ENCODE measurements around the gene IGFBP4. TPM values are rescaled to one million over a fixed set of nuclear protein-coding genes. Genes with fewer than 3 reads are reported as not detected.

IGFBP4 gene
- total RNA-seq, 1 donor from 2014 or later, result 37.4 TPM

DNA sequence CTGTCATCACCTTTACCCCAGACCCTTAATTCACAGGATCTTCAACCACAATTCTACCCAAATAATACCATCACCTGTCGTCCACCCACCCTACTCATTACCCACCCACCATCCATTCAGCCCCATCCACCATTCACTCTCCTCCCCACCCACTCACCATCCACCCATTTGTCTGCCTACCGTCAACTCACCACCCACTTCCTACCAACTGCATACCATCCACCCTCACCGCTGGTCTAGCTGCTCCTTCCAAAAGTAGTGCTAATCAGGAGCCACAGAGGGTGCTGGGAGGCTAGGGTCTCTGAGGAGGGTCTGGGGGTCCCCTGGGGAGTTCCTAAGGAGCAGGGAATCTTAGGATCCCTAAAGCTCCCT lies 12.0 kb upstream of the IGFBP4 start:
- DNase-seq (ENCODE audit: low read depth), result no peak

DNA sequence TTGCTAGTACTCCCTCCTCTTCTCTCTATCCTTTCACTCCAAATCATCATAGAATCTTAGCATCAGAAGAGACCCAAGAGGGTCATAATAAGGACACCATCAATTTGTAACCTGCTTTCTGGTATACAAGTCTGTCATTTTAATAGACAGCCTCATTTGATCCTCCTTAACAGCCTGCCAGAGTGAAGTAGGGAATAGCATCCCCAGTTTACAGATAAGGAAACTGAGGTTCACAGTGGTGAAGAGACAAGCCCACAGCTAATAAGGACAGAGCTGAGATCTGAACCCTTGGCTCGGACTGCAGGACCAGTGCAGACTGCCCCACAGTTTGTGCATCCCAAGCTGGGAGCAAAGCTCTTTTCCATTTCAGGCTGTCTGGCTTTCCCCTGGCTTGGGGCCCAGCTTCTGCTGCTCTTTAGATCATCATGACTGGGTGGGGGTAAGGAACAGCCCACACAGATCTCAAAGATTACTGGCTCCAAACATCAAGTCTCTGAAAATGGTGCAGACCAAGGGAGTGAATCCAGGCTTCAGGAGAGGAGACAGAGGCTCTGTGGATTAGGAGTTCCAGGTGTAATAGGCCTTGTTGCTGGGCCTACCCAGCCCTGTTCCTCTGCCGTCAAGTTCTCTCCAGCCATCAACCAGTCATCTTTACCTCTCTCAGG lies 10.3 kb upstream of the IGFBP4 start:
- peak; percentile 23 for DNase-seq (ENCODE audit: low read depth)

DNA sequence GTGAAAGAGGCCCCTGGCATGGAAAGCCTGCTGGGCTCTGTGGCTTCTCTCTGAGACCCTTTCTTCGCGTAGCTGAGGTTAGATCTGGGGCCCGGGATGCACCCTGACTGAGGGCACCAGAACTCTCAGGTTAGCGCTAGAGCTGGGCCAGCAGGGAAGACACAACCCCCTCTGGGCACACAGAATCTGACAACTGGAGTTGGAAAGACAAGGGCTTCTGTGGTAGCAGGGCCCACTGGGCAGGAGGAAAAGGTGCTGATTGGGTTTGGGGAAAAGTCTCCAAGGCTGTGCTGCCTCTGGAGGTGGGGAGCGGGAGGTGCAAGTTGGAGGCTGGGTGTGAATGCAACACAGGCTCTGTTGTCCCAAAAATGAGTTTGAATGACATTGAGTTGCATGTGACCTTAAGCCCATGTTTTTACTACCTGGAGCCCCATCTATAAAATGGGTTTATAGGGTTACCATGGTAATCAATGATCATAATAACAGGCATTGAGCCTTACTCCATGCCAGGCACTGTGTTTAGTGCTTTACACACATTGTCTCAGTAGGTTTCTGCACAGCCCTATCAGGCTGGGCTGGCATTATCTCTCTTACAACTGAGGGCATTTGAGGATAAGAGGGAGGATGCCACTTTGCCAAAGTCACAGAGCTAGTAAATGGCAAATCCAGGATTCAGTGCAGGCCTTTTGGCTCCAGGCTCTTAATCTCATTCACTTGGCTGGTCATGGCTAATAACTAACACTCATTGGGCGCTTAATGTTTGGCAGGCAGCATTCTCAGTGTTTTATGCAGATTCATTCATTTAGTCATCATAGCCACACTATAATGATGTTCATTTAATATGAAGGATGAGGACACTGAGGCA lies 9.5 kb upstream of the IGFBP4 start:
- DNase-seq (ENCODE audit: low read depth), result no peak

DNA sequence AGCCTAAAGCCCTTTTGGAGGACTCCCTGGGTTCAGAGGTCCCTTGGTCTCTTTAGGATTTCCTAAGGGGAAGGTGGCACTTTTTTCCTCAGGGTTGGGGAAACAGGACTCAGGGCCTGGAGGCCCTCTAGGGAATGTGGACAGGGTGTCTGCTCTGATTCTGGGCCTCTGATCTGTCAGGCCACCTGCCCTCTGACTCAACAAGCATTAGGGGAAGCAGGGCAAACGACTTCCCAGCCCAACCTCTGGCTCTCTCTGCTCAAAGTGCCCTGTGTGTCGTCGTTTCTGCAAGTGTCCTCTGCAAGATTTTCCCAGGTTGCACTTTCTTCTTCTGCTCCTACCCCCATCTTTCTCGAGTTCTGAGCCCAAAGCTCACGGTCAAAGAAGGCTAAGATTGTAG lies 6.6 kb upstream of the IGFBP4 start:
- DNase-seq (ENCODE audit: low read depth), result no peak

DNA sequence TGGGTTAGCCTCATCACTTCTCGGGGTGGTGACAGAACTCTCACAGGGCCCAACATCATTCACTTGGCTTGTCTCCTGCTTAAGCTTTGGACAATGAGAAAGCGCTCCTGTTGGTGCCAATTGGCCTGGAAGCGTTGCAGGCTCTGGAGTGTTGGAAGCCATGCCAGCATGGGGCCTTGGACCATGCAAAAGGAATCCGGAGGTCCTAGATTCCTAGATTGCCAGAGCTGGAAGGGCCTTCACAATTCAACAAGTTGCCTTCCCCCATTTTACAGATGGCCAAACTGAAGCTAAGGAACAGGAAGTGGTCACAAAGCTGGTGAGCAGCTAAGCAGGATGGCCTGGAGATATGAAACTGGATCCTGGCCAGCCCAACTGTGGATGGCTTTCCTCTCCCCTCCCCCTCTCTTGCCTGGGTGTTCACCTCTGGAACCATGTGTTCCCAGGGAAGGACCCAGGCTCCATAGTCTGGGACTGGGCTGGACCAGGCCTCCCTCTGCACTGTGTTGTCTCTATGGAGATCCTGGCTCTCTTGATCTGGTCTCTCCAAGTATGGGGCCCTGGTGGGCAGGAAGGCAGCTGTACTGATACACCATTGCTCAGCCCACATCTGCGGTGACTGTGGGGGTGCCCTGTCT lies 6.0 kb upstream of the IGFBP4 start:
- no peak for DNase-seq (ENCODE audit: low read depth)

DNA sequence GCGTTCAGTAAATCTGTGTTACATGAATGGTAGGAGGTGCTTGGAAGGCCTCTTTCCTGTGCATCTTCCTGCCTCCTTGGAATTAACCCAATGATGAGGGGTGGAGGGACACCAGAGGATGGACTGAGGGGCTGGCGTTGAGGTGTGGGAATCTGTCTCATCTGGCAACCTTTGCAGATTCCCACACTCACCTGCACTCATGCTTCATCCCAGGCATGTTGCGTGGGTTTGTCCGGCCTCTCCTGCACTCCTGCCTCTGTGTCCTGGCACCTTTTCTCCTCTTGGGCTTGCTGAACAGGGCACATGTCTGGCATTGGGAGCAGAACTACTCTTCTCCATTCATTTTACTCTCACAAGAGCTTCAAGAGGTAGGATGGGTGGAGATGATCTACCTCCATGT lies 3.1 kb upstream of the IGFBP4 start:
- no peak for DNase-seq (ENCODE audit: low read depth)

DNA sequence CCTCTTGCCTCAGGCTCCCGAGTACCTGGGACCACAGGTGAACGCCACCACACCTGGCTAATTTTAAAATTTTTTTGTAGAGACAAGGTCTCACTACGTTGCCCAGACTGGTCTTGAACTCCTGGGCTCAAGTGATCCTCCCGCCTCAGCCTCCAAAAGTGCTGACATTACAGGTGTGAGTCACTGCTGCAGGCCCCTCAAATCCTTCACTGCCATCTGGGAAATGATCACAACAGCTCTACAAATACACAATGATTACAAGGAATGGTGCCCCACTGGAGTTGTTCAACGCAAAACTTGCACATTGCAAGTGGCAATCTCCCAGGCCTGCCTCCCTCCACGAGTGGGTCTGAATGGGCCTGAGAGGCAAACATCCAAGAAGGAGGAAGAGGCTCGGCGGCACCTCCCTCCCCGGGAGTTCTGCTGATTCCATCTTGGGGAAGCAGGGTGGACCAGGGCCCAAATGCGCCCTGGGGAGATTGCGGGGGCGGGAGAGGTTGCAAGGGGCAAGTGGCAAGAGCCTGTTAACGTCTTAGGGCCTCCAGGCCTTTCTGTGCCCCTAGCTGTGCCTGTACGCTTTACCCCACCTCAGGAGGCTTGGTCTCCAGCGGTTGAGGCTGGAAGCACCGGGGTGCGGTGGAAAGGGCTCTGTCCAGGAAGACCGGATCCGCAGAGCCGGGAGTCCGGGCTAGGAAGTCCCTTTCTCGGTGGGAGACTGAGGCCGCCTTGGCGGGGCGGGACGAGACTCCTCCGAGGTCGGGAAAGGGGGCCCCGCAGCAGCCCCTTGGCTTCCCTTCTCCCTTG lies 656 bp upstream of the IGFBP4 start:
- DNase-seq (ENCODE audit: low read depth), result no peak

DNA sequence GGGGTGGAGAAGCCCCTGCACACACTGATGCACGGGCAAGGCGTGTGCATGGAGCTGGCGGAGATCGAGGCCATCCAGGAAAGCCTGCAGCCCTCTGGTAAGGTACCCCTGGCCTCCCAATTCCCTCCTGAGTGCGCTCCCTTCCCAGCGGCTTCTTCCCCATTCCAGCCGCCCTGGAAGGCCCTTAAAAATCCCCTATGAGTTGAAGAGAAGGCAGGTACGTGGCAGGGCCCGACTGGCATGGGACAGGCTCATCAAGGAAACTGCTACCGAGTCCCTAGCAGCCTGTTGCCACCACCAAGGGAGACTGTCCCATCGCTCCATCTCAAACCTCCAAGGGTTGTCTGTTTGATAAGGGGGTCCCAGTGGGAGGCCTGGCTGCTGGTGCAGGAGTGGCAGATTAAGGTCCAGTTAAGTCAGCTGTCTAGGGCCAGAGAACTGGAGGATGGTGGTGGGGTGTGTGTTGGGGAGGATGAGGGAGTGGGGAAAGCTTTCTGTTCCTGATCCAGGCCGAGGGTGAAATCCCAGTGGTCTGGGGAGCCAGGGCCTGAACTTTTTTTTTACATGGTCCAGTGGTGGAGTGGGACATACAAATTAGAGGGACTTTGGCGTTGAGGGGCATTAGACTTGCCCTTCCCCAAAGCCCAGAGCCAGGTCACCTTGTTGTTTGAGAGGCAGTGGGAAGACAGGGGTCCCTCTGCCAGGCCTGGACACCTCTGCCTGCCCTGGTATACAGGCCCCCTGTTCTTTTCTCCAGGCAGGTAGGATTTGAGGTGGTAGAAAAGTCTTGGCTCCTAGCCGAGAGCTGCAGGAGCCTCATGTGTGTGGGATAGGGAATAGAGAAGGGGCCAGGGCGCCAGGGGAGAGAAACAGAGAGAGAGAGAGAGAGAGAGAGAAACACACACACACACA lies 994 bp downstream of the IGFBP4 start:
- no peak for DNase-seq (ENCODE audit: low read depth)

DNA sequence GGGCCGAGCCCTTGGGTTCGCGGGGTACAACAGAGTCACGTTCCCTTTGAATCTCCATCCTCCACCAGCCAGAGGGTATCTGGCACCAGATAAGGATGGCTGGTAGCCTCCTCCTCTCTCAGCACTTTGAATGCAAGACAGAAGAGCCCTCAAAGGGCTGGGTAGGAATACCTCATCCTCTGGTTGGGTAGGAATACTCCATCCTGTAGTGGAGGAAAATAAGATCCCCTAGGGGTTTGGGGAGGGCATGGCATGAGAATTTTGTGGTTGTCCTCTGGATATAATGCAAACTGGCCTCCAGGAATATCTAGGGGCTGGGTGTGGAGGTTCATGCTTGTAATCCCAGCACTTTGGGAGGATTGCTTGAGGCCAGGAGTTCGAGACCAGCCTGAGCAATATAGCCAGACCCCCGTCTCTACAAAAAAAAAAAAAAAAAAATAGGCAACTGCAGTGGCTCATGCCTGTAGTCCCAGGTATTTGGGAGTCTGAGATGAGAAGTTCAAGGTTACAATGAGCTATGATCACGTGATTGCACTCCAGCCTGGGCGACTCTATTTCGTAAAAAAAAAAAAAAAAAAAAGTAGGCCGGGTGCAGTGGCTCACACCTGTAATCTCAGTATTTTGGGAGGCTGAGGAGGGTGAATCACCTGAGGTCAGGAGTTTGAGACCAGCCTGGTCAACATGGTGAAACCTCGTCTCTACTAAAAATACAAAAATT lies 2.7 kb downstream of the IGFBP4 start:
- no peak for DNase-seq (ENCODE audit: low read depth)

DNA sequence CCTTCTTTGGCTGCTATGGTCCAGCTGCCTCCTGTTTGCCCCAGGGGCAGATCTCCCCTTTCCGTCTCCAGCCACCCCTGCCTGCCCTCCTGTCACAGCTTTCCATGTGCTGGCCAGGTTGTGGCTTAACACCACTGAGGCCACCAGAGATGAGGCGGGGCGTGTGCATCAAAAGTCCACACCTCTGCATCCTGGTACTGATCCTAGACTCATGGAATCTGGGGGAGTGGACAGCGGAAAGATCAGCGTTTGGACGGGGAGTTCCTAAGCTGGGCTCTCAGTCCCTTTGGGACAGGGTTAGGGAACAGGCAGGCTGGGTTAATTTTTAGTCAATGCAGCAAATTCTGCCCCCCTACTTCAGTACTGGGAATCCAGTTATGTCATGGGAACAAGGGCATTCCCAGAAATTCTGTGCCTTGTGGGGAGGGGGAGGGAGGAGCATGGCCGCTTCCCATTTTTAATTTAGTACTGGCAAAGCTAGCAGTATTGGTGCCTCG lies 3.9 kb downstream of the IGFBP4 start:
- DNase-seq (ENCODE audit: low read depth), result no peak

DNA sequence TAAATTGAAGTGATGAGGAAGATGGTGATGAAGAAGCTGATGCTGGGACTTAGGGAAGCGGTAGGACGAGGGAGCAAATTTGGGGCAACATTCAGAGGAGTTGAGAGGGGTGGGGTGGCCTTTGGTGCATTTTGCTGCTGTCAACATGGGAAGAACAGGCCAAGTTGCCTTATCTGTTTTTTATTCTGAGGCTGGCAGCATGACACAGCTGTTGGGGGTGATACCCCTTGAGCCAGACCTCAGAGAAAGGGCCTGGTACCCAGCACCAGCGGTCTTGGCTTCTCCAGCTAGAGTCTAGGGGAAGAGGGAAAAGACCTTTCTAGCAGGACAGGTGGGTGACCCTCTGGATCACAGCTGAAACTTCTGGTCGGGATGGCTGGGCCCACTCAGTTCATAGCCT lies 4.6 kb downstream of the IGFBP4 start:
- no peak for DNase-seq (ENCODE audit: low read depth)

DNA sequence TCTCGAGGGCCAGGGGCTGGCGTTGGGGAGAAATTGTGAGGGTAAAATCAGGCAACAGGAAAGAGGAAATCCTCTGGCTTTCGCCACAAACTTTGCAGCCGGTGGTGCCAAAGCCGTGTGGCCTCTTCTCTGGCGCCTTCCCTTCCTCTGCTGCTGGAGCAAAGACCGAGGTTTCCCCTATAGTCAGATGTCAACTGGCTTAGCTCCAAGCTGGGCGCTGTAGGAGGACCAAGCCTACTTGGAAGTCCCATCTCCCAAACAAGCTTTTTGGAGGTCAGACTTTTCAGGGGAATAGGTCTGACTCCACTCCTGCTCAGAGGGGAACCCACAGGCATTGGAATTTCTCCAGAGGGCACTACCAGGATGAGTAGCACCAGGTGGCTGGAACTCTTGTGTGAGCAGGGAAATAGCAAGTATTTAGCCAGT lies 5.0 kb downstream of the IGFBP4 start:
- no peak for DNase-seq (ENCODE audit: low read depth)

DNA sequence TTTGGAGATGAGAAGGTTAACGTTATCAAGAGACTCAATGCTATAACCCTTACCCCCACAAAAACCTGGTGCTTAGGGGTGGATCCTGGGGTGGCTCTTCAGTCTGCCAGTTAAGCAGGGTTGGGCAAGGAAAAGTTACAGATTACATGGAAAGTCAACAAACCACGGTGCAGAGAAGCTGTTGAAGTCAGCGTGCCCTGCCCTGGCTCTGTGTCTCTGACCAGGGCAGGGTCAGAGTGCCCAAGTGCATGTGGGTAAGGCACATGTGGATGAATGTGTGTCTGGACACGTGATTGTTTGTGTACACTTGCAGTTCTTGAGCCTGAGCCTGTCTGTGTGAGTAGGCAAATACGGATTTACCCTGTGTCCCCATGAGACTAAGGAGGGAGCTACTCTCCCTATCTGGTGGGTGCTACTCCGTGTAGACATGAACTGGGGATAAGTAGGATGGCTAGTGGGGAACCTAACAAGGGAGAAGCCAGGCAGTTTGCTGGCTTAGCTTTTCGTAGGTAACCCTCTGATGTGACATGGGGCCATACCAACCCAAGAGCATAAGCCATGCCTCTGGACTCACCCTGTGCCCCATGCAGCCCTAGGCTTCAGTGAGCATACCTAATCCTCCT lies 5.5 kb downstream of the IGFBP4 start:
- DNase-seq (ENCODE audit: low read depth), result no peak

DNA sequence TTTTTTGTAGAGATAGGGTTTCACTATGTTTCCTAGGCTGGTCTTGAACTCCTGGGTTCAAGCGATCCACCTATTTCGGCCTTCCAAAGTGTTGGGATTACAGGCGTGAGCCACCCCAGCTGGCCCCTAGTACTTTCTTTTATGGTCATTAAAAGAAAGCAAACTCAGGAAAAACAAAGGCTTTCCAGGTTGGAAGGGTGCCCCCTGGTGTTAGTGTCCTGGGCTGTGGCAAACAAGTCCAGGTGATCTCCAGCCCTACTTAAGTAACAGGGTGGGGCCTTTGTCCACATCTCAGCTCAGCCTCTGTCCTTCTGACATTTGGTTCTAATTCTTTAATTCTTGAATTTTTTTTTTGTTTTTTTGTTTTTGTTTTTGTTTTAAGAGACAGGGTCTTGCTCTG lies 6.9 kb downstream of the IGFBP4 start:
- no peak for DNase-seq (ENCODE audit: low read depth)

DNA sequence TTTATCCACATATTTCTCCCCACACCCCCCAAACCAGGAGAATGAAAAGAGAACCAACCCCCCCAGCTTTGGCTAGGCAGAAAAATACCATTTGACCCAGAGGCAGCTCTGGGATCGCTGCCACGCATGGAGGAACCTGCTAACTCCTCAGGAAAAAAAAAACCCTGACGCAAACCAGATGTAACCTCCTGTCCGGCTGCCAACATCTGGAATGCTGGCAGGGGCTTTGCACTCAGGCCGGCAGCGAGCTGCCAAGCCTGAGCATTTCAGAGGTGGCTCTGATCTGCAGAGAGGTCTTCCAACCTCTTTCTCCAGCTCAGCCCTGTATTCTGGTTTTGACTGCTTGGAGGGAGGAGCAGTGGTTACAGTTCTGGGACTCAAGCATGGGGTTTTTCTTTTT lies 8.2 kb downstream of the IGFBP4 start:
- no peak for DNase-seq (ENCODE audit: low read depth)

DNA sequence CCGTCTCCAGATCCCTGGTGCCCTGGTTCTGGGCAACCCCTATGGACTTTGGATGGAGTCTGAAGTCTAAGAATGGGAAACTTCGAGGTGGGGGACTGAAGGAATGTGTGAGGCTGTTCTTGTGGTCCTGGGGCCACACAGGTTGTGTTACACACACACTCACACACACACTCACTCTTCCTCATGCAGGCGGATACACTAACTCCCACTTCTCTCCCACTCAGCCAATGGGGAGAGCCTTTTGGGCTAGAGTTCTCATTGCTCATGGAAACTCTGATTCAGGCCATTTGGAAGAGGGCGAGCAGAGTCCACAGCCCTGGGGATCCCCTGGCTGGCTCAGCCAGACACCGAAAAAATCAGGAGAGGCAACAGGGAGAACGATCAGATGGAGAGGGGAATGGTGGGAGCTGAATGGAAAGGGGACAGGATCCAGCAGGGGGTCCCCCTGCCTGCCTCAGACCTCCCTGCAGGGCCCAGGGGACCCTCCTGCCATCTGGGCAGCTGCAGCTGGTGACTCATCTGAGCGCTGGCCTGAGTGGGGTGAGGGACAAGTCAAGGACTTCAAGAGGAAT lies 9.1 kb downstream of the IGFBP4 start:
- DNase-seq (ENCODE audit: low read depth), result peak; percentile 49

DNA sequence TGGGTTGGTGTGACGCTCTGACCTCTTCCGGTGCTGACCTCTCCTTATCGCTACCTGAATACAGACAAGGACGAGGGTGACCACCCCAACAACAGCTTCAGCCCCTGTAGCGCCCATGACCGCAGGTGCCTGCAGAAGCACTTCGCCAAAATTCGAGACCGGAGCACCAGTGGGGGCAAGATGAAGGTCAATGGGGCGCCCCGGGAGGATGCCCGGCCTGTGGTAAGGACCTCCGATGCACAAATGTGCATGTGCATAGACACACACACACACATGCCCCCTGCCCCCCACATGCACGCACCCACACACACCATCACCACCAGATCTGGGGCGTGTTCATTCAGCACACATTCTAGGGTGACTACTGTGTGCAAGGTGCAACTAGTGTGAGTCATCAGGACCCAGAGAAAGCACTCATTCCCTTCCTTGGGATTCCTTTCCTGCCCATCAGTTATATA lies 9.7 kb downstream of the IGFBP4 start:
- no peak for DNase-seq (ENCODE audit: low read depth)

DNA sequence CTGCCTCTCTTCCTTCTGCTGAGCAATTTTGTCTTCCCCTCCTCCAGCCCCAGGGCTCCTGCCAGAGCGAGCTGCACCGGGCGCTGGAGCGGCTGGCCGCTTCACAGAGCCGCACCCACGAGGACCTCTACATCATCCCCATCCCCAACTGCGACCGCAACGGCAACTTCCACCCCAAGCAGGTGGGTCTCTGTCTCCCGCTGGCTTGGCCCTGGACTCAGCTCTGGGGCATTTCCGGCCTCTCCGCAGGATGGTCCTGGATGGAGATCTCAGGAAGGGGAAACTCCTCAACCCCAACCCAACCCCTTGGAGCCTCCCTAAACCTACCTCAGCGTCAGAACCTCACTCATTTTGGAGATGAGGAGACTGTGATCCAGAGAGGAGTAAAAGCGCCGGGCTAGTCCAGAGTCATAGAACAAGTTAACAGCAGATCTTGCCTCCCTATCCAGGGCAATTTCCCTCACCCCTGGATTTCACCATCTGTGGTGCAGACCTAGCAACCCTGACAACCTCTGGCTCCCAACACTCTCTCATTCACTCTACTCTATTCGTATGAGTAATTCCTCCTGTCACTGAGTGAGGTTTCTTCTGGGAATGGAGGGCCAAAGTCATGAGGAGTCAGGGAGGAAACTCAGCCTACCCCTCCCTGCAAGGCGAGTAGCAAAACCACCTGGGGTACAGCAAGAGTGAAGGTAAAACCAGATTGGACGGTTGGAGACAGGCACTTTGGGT lies 10.8 kb downstream of the IGFBP4 start:
- no peak for DNase-seq (ENCODE audit: low read depth)
